ENCODE measurements around the gene ZNF219. TPM values are rescaled to one million over a fixed set of nuclear protein-coding genes. Genes with fewer than 3 reads are reported as not detected.

ZNF219 gene
- total and polyA plus RNA-seq, 12 donors, result 14.3 to 169 (median 104) TPM

- WGBS, 4 donors, result 54 to 74% (median 70%) methylated on average over 1 to 9 of the region's 9 CpGs
- Histone ChIP-seq H3K4me3 (no peak overlapping the region), H3K36me3 (replicated peaks in 1 of 2) (peaks cover 0 to 50% of the 10 kb centered on the region in 2 donors), H3K4me1 (replicated peaks in 1 of 2) (peaks cover 25 to 34% of the 10 kb centered on the region in 2 donors), H3K9me3 (replicated peaks in 1 of 3) (no peaks in the 10 kb centered on the region), H3K27ac (peak overlapping the region in 3 of 5 donors; percentile 85 to 93 (median 90)), H3K27me3 (no peaks in the 10 kb centered on the region)
- intact Hi-C loops (cut with DNase I), result no loop called here
- DNase-seq, result peak in 1 of 7 donors; percentile 33
- TF ChIP-seq CTCF (IDR thresholded peaks at IDR 0.05) (no peak), POLR2A (IDR thresholded peaks at IDR 0.05) (no peak)
Observed at GRCh38 chr14:21072781-21073339, 25.6 kb downstream of the ZNF219 start.

- Histone ChIP-seq H3K27me3 (no peaks in the 10 kb centered on the region), H3K4me3 (peak overlapping the region in 3 of 4 donors; percentile 58 to 88 (median 67)), H3K27ac (peak overlapping the region; percentile 43 to 93 (median 85)), H3K4me1 (replicated peaks in 1 of 2) (peaks cover 25 to 29% of the 10 kb centered on the region in 2 donors), H3K36me3 (replicated peaks in 1 of 2) (peaks cover 0 to 42% of the 10 kb centered on the region in 2 donors), H3K9me3 (replicated peaks in 1 of 3) (no peaks in the 10 kb centered on the region)
- 9 to 17% (median 11%) methylated on average over 4 of the region's 4 CpGs for WGBS, 4 donors
- intact Hi-C loops (cut with DNase I), result no loop called here
- TF ChIP-seq CTCF (IDR thresholded peaks at IDR 0.05) (peak in 3 of 6 experiments; percentile 11 to 24 (median 12)), POLR2A (IDR thresholded peaks at IDR 0.05) (no peak)
- peak in 2 of 7 donors; percentile 29 to 44 for DNase-seq
Observed at GRCh38 chr14:21072031-21072473, 26.4 kb downstream of the ZNF219 start.

- Histone ChIP-seq H3K4me3 (peak overlapping the region; percentile 49 to 88 (median 62)), H3K27me3 (no peaks in the 10 kb centered on the region), H3K9me3 (replicated peaks in 1 of 3) (no peaks in the 10 kb centered on the region), H3K27ac (peak overlapping the region; percentile 43 to 93 (median 85)), H3K36me3 (replicated peaks in 1 of 2) (peaks cover 0 to 36% of the 10 kb centered on the region in 2 donors), H3K4me1 (replicated peaks in 1 of 2) (peaks cover 25 to 29% of the 10 kb centered on the region in 2 donors)
- intact Hi-C loops (cut with DNase I), result no loop called here
- peak; percentile 84 to 93 (median 90) for DNase-seq
- peak in 1 of 2 donors; percentile 71 for TF ChIP-seq POLR2A (IDR thresholded peaks at IDR 0.05)
- TF ChIP-seq CTCF (IDR thresholded peaks at IDR 0.05), result peak in 1 of 6 experiments; percentile 16
- WGBS, 4 donors, result 0 to 1% (median 0%) methylated on average over 1 to 37 of the region's 37 CpGs
Observed at GRCh38 chr14:21071225-21072030, 27.0 kb downstream of the ZNF219 start.

- TF ChIP-seq POLR2A (IDR thresholded peaks at IDR 0.05) (no peak), CTCF (IDR thresholded peaks at IDR 0.05) (no peak)
- no peaks in the 10 kb centered on the region for H3K9me3 ChIP-seq (replicated peaks in 1 of 3)
- DNase-seq, result peak; percentile 43 to 65 (median 55)
- peak overlapping the region; percentile 14 to 88 (median 58) for H3K4me3 ChIP-seq
- intact Hi-C loops (cut with DNase I), result no loop called here
- 0 to 1% (median 1%) methylated on average over 20 to 23 of the region's 23 CpGs for WGBS, 4 donors
- peaks cover 0 to 29% of the 10 kb centered on the region in 2 donors for H3K36me3 ChIP-seq (replicated peaks in 1 of 2)
- peak overlapping the region; percentile 43 to 93 (median 85) for H3K27ac ChIP-seq
- H3K27me3 ChIP-seq, result no peaks in the 10 kb centered on the region
- H3K4me1 ChIP-seq (replicated peaks in 1 of 2), result peaks cover 25 to 29% of the 10 kb centered on the region in 2 donors
Observed at GRCh38 chr14:21070610-21071224, 27.7 kb downstream of the ZNF219 start.
